Measurements from ENCODE around the gene ASXL2. TPM values are rescaled to one million over a fixed set of nuclear protein-coding genes. Genes with fewer than 3 reads are reported as not detected.

The ASXL2 gene
- total RNA-seq, 1 experiment from 2014 or later, result 37.8 TPM

DNA sequence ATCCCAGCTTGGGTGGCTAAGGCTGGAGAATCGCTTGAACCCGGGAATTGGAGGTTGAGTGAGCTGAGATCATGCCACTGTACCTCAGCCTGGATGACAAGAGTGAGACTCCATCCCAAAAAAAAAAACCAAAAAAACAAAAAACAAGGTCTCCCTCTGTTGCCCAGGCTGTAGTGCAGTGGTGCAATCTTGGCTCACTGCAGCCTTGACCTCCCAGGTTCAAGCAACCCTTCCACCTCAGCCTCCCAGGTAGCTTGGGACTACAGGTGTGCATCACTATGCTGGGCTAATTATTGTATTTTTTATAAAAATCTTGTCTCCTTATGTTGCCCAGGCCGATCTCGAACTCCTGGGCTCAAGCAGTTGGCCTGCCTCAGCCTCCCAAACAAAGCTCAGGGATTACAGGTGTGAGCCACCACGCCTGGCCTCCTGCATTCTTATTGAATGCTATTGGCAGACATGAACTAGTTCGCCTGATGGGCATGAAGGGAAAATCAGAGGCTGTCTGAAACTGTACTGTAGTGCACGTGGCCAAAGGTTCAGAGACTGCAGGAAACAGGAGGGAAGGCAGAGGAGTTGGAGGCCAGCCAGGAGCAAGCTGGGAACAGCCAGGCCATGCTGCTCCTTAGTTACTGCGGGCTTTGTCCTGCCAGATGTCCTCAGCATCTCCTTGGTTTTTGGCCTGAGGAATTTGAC is 16.0 kb upstream of the ASXL2 start:
- H3K27me3 Mint-ChIP-seq (ENCODE audit: low read depth), result no peaks in the 10 kb centered on the region
- DNase-seq (ENCODE audit: low spot score) (no peak), ATAC-seq (no peak)
- TF ChIP-seq ETV6 (CRISPR knock-in tag; IDR thresholded peaks at IDR 0.05), result no peak
- TF ChIP-seq ZNF671 (CRISPR knock-in tag; IDR thresholded peaks at IDR 0.05), result no peak
- TF ChIP-seq NFYB (CRISPR knock-in tag; conservative IDR thresholded peaks at IDR 0.05; ENCODE audit: low read depth), result no peak
- TF ChIP-seq E2F5 (CRISPR knock-in tag; IDR thresholded peaks at IDR 0.05), result no peak
- TF ChIP-seq, protein P1, sequence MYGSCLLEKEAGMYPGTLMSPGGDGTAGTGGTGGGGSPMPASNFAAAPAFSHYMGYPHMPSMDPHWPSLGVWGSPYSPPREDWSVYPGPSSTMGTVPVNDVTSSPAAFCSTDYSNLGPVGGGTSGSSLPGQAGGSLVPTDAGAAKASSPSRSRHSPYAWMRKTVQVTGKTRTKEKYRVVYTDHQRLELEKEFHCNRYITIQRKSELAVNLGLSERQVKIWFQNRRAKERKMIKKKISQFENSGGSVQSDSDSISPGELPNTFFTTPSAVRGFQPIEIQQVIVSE (CRISPR knock-in tag; IDR thresholded peaks at IDR 0.05; ENCODE audit: borderline replicate concordance), result no peak
- no peak for TF ChIP-seq ATF1 (CRISPR knock-in tag; IDR thresholded peaks at IDR 0.05)
- TF ChIP-seq ZNF232 (CRISPR knock-in tag; IDR thresholded peaks at IDR 0.05), result no peak
- TF ChIP-seq, protein P2, sequence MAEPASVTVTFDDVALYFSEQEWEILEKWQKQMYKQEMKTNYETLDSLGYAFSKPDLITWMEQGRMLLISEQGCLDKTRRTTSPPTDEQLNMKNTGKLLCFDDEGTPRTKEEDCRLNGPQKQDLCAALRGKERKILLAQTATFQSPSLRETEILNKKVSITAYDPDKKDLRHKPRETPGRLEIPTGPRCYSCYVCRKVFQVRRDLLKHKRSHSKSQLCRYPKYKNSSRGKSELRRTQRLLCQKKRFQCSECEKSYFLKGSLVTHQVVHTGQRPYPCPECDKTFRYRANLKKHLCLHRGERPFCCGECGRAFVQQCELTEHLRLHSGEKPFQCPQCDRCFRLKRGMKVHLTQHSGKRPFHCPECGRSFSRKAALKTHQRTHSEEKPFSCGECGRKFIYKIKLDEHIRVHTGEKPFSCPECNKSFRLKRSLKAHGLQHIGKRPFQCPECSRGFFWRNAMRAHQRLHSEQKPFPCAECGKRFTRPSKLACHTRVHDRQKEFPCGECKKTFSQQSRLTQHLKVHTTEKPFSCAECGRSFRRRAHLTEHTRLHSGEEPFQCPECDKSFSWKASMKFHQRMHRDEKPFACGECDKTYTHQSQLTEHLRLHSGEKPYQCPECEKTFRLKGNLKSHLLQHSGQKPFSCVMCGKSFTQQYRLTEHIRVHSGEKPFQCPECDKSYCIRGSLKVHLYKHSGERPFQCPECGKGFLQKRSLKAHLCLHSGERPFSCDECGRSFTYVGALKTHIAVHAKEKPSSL (CRISPR knock-in tag; conservative IDR thresholded peaks at IDR 0.05), result no peak
- no peak for TF ChIP-seq FOXK1 (CRISPR knock-in tag; IDR thresholded peaks at IDR 0.05)
- no peak for TF ChIP-seq ESRRA (CRISPR knock-in tag; IDR thresholded peaks at IDR 0.05; ENCODE audit: borderline replicate concordance)
- TF ChIP-seq MLX (CRISPR knock-in tag; IDR thresholded peaks at IDR 0.05), result no peak
- TF ChIP-seq TEAD1 (CRISPR knock-in tag; IDR thresholded peaks at IDR 0.05), result no peak
- no peak for TF ChIP-seq ZNF121 (CRISPR knock-in tag; IDR thresholded peaks at IDR 0.05)
- no peak for TF ChIP-seq ZSCAN18 (CRISPR knock-in tag; IDR thresholded peaks at IDR 0.05)
- no peak for TF ChIP-seq CREM (CRISPR knock-in tag; IDR thresholded peaks at IDR 0.05)
- TF ChIP-seq ERG (CRISPR knock-in tag; IDR thresholded peaks at IDR 0.05), result no peak
- no peak for TF ChIP-seq MYBL2 (CRISPR knock-in tag; IDR thresholded peaks at IDR 0.05)
- TF ChIP-seq FOXJ3 (CRISPR knock-in tag; IDR thresholded peaks at IDR 0.05; ENCODE audit: borderline replicate concordance), result no peak
- CTCF ChIA-PET, result no interaction called here
- no peak overlapping the region for H3K4me3 Mint-ChIP-seq
- H3K9me3 Mint-ChIP-seq, result no peaks in the 10 kb centered on the region
- H3K4me1 Mint-ChIP-seq, result peaks cover 8% of the 10 kb centered on the region
- no peaks in the 10 kb centered on the region for H3K36me3 Mint-ChIP-seq
- H3K27ac Mint-ChIP-seq, result no peak overlapping the region
- POLR2A ChIA-PET, result no interaction called here

DNA sequence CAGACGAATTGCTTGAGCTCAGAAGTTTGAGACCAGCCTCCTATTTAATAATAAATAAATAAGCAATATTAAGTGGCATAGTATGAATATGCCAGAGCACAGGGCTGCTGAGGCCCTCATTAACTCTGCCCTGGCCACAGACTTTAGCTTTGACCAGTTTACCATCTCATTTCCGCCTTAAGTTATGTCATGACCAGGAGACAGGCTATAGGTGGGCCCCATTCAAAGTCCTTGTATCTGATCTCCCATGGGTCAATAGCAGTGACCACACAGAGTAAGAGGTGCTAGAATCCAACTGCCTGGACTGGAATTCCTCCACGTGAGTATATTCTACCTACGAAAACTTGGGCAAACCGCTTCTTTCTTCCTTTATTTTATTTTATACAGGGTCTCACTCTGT is 13.4 kb upstream of the ASXL2 start:
- ATAC-seq (no peak), DNase-seq (ENCODE audit: low spot score) (no peak)
- Mint-ChIP-seq H3K4me1 (peaks cover 8% of the 10 kb centered on the region), H3K9me3 (no peaks in the 10 kb centered on the region), H3K27ac (no peak overlapping the region), H3K27me3 (ENCODE audit: low read depth) (no peaks in the 10 kb centered on the region), H3K4me3 (no peak overlapping the region), H3K36me3 (no peaks in the 10 kb centered on the region)
- CTCF ChIA-PET, result interaction anchor here (0.6 kb wide), 1 partner anchor 280 kb away, joined by 4 read pairs; no protein-coding TSS in a partner anchor
- POLR2A ChIA-PET, result no interaction called here
- TF ChIP-seq, protein P3, sequence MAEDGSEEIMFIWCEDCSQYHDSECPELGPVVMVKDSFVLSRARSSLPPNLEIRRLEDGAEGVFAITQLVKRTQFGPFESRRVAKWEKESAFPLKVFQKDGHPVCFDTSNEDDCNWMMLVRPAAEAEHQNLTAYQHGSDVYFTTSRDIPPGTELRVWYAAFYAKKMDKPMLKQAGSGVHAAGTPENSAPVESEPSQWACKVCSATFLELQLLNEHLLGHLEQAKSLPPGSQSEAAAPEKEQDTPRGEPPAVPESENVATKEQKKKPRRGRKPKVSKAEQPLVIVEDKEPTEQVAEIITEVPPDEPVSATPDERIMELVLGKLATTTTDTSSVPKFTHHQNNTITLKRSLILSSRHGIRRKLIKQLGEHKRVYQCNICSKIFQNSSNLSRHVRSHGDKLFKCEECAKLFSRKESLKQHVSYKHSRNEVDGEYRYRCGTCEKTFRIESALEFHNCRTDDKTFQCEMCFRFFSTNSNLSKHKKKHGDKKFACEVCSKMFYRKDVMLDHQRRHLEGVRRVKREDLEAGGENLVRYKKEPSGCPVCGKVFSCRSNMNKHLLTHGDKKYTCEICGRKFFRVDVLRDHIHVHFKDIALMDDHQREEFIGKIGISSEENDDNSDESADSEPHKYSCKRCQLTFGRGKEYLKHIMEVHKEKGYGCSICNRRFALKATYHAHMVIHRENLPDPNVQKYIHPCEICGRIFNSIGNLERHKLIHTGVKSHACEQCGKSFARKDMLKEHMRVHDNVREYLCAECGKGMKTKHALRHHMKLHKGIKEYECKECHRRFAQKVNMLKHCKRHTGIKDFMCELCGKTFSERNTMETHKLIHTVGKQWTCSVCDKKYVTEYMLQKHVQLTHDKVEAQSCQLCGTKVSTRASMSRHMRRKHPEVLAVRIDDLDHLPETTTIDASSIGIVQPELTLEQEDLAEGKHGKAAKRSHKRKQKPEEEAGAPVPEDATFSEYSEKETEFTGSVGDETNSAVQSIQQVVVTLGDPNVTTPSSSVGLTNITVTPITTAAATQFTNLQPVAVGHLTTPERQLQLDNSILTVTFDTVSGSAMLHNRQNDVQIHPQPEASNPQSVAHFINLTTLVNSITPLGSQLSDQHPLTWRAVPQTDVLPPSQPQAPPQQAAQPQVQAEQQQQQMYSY (CRISPR knock-in tag; IDR thresholded peaks at IDR 0.05), result no peak
- no peak for TF ChIP-seq ZNF532 (CRISPR knock-in tag; IDR thresholded peaks at IDR 0.05; ENCODE audit: borderline replicate concordance)

All from WTC11 (cell line).